ENCODE measurements around the gene ART4. TPM values are rescaled to one million over a fixed set of nuclear protein-coding genes. Genes with fewer than 3 reads are reported as not detected.
A peak's percentile ranks its signal among the peaks of the same experiment; 100 is the strongest.

Gene ART4
- polyA plus RNA-seq (ENCODE audit: insufficient read length in 4 of 4), result under 1 TPM; 0.07 to 0.42 (median 0.12) TPM

DNA sequence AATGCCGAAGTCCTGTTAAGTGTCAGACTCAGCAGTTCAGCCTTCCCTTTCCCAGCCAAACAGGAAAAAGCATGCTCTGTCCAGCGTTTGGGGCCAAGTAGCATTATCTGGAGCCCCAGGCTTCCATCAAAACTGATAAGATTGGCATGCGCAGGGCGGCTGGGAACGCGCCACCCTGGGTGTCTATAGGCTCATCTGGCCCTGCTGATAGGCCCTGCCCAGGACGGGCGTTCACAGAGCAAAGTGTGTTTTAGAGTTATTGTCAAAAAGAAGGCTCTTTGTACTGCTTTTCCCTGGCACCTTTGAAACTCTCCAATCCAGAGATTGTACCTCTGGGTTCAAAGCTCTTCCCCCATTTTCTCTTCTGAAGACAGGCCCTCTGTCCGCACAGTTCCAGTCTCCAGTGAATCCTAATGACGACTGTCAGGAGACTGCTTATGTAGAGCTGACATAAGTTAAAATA, at the start of gene ART4:
Gene ART4 (minus strand): TSS at position 102 of the 463 bp plus-strand sequence. CDS start 413 bp downstream, outside the sequence.
- no peak for DNase-seq (ENCODE audit: low read depth in 4 of 4, low spot score in 3 of 4)

- no peak for DNase-seq (ENCODE audit: low read depth in 4 of 4, low spot score in 3 of 4)
Measured at GRCh38 chr12:14892726-14893505, 49.6 kb upstream of the ART4 start.

DNA sequence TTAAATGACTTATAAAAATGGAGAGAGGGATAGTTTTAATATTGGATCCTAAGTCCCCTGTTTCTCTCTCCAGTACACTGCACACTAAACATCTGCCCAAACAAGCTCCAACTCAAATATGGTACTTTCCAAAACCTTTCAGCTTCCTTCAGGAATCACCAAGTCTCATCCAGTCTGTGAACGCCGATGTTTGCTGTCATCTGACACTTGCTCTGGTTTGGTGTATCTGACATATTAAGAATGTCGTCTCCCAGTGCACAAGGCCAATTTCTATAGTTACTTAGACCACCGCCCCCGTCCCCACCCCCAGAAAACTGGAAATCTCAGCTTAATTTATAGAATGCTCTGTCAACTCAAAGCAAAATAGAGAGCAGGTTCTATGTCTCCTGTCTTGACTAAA, 47.4 kb upstream of the ART4 start:
- DNase-seq (ENCODE audit: low read depth in 4 of 4, low spot score in 3 of 4), result no peak

- no peak for DNase-seq (ENCODE audit: low read depth in 4 of 4, low spot score in 3 of 4)
Measured at GRCh38 chr12:14886271-14886670, 42.9 kb upstream of the ART4 start.

- DNase-seq (ENCODE audit: low read depth in 4 of 4, low spot score in 3 of 4), result no peak
Measured at GRCh38 chr12:14885718-14886221, 42.4 kb upstream of the ART4 start, which contains the start of gene MGP. Gene MGP (minus strand): TSS chr12:14885854. CDS start chr12:14885791, 63 bp downstream.

DNA sequence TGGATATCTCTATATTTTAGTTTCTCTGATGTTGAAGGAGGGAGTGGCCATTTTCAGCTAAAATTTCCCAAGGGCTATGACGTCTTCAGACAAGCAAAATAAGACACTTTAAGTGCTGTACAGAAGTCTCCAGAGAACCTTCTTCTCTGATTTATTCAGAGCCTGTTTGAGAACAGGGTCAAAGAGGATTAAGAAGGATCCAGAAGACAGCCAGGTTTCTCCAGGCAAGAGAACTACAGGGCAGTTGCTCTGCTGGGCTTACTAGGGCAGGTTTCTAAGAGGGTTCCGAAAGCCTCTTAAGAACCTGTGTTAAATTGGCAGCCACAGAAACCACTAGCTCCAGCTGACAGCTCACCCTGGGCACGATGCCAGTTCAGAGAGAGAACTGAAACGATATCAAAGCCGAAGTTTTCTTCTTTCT, 41.1 kb upstream of the ART4 start:
- peak in 1 of 4 donors; percentile 46 for DNase-seq (ENCODE audit: low read depth in 4 of 4, low spot score in 3 of 4)

- peak in 1 of 4 donors; percentile 35 for DNase-seq (ENCODE audit: low read depth in 4 of 4, low spot score in 3 of 4)
Measured at GRCh38 chr12:14883686-14884085, 40.4 kb upstream of the ART4 start.

GRCh38 chr12:14880890-14881453, 37.6 kb upstream of the ART4 start:
- DNase-seq (ENCODE audit: low read depth in 4 of 4, low spot score in 3 of 4), result no peak

DNA sequence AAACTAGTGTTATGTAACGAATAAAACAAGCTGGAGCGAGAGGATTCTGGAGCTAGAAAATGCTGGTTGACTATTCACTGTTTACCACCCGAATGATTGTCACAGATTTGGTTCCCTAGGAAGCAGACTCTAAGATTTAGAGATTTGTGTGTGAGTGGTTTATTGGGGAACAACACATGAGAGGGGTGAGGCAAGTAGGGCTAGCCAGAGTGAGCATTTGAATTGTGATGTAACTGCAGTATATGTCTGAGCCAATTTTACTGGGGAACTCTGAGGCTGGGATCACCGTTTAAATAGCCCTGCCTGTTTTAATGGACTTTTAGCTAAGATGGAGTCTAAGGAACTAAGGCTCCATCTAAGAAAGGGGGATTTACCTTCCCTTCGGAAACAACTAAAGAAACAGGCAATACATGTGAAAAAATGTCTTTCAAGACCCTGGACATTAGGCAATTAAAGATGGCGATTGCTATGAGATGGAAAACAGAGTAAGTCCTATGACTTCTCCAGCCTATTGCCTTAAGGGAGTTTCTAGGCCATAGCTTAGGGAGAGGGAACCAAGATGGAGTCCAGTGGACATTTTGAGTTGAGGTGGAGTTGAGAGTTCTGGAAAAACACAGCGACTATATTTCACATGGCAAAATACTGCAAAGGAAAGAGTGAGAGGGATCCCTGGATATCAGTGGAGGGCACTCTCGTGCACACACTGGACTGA, 36.1 kb upstream of the ART4 start:
- no peak for DNase-seq (ENCODE audit: low read depth in 4 of 4, low spot score in 3 of 4)

- no peak for DNase-seq (ENCODE audit: low read depth in 4 of 4, low spot score in 3 of 4)
Measured at GRCh38 chr12:14878488-14878887, 35.2 kb upstream of the ART4 start.

GRCh38 chr12:14876833-14877232, 33.5 kb upstream of the ART4 start:
- DNase-seq (ENCODE audit: low read depth in 4 of 4, low spot score in 3 of 4), result no peak

DNA sequence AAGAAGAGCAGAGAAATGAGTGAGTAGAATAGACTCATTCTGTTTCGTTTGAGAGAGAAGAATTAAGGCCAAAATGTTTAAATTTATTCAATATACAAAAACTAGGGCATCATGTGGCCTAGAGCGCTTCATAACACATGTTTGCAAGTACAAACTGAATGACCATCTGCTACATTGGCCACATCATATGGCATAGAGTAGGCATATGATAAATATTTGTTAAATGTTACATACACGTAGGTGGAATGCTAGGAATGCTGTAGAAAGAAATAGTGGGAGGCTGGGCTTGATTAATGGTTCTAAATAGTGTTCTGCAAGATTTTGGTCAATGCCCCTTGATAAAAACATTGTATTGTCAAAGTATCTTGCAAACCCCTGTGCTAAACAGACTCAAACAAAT, 31.6 kb upstream of the ART4 start:
- DNase-seq (ENCODE audit: low read depth in 4 of 4, low spot score in 3 of 4), result no peak

DNA sequence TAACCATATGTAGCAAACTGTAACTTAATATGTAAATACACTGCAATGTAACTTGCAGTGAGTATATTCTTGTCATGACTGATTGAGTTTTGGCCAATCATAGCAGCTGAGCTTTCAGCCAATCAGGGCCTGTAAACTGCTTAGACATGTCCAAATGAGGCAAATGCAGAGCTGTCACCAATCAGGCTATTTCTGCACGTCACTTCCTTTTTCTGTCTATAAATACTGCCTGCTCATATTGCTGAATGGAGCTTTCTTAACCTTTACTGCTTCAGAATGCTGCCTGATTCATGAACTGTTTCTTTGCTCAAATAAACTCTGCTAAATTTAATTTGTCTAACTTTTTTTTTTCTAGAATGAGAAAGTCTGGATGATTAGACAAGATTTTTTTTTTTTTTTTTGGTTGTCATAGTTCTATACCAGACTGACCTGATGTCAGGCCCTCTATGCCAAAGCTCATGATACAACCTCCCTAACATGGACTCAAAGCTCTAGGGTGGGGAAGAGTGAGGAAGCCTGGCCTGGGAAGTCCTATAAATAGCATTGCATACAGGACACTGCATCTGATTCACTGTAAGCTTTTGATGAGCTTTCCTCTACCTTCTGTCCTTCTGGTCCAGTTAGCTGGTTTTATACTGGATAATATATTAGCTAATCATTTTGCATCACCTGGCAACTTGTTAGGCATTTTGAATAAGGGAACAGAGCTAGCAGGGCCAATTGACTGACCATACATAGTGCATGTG, 30.3 kb upstream of the ART4 start:
- no peak for DNase-seq (ENCODE audit: low read depth in 4 of 4, low spot score in 3 of 4)

DNA sequence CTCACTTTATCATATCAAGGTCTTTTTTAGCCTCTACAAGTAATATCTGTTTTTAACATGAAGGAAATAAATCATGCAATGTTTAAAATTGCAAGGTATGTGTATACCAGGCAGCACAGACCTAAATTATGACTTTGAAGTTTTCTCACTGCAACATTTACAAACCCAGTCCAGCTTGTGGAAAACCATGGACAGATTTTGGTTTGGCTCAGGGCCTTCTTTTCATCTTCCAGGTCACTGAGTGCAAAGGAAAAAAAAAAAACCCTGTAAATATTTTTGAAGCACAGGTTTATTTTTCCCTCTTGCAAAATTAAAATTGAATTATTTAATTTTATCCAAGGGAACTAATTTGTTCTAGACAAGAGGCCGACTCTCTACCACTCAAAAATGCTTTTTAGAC, 28.6 kb upstream of the ART4 start:
- no peak for DNase-seq (ENCODE audit: low read depth in 4 of 4, low spot score in 3 of 4)

DNA sequence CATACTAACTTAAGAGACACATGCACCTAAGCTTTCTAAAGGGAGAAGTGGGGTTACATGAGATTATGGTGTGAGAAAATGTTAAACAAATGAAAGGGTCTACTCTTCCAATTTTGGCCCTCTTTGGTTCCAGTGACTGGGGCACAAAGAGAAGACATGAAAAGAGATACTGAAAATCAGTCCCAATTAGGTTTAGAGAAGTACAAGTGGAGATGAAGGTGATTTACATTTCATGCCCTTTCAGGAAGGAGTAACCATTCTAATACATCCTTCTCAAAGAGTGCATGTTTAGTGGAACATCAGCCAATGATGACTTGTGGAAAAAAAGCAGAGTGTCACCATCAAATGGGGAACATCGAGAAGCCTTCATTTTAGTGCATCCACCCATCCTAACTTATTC, 27.9 kb upstream of the ART4 start:
- no peak for DNase-seq (ENCODE audit: low read depth in 4 of 4, low spot score in 3 of 4)

- no peak for DNase-seq (ENCODE audit: low read depth in 4 of 4, low spot score in 3 of 4)
Measured at GRCh38 chr12:14868916-14869506, 25.7 kb upstream of the ART4 start.

DNA sequence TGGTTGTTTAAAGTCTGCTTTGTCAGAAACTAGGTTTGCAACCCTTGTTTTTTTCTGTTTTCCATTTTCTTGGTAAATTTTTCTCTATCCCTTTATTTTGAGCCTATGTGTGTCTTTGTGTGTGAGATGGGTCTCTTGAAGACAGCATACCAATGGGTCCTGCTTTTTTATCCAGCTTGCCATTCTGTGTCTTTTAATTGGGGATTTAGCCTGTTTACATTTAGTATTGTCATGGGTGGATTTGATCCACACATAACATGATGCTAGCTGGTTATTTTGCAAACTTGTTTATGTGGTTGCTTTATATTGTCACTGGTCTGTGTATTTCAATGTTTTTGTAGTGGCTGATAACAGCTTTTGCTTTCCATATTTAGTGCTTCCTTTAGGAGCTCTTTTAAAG, 17.2 kb upstream of the ART4 start:
- no peak for DNase-seq (ENCODE audit: low read depth in 4 of 4, low spot score in 3 of 4)

- no peak for DNase-seq (ENCODE audit: low read depth in 4 of 4, low spot score in 3 of 4)
Measured at GRCh38 chr12:14858513-14858912, 15.2 kb upstream of the ART4 start.

DNA sequence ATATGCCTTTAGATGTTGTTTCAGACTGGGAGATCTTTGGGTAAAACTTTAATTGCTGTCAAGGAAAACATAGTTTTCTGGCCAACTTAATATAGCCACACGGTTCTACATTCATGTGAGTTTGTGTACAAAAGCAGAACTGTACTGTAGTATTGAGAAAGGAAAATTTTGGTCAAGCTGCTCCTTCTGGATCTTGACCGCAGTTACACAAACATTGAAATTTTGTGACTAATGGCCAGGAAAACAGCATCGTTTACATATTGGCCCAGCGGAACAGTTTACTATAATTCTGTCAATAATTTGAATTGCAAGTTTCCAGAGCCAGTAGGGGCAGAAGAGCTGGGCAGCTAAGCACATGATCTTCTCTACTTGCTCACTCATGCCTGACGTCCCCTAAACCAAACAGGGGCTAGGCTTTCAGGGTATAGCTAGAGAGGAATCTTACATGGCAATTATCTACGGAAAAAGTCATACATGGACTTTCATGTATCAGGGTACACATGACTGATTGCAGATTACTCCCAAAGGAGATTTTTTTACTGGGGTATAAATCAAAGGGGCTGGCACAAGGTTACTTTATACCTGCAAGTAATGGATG, 11.4 kb upstream of the ART4 start:
- no peak for DNase-seq (ENCODE audit: low read depth in 4 of 4, low spot score in 3 of 4)

DNA sequence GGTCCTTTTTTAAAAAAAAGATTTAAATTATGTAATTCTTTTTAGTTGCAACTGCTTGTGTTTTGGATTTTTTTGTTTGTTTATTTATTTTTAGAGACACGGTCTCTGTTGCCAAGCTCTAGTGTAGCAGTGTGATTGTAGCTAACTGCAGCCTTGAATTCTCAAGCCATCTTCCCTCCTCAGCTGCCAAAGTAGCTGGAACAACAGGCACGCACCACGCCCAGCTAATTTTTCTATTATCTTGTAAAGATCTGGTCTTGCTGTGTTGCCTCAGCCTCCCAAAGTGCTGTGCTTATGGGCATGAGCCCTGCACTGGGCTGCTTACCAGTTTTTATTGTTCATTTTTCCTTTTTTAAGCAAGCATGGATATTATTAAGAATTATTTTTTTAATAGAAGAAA, 10.6 kb upstream of the ART4 start:
- no peak for DNase-seq (ENCODE audit: low read depth in 4 of 4, low spot score in 3 of 4)

Data from left renal pelvis (tissue), 4 donors.